Ectodermal cell (in vitro differentiated cells): ENCODE measurements around the gene DCLK2.
"Not testable (repeated sequence)": the region's sequence is repeated elsewhere in the genome, so short reads cannot be mapped to it uniquely, and the experiment has no call there.

Experiments used
- H3K27ac ChIP-seq: 2 replicates; pipeline ENCODE4 v1.7.0; 2013; ENCODE audit warnings: mild to moderate bottlenecking, low read depth, low read length; ENCODE audit not compliant: insufficient read depth, poor library complexity, severe bottlenecking
- H3K27me3 ChIP-seq: 2 replicates; pipeline ENCODE4 v1.7.0; 2013; ENCODE audit warnings: mild to moderate bottlenecking, low read length; ENCODE audit not compliant: insufficient read depth, control insufficient read depth, poor library complexity, severe bottlenecking
- H3K36me3 ChIP-seq: one replicate; pipeline ENCODE4 v1.7.0; 2013; ENCODE audit warnings: low read length; ENCODE audit not compliant: control insufficient read depth, insufficient read depth
- H3K4me1 ChIP-seq: one replicate; pipeline ENCODE4 v1.7.0; 2013; ENCODE audit warnings: low read length; ENCODE audit not compliant: control insufficient read depth, insufficient read depth
- H3K4me3 ChIP-seq: 2 replicates; pipeline ENCODE4 v1.7.0; 2013; ENCODE audit warnings: low read depth, low read length, control low read depth; ENCODE audit not compliant: insufficient read depth
- H3K9me3 ChIP-seq: 2 replicates; pipeline ENCODE4 v1.7.0; 2013; ENCODE audit warnings: mild to moderate bottlenecking, low read length, moderate library complexity; ENCODE audit not compliant: control insufficient read depth
- WGBS, 2 experiments: methylation state at CpG; one replicate each; pipeline ENCODE4 v1.1.7; 2013; ENCODE audit warnings: missing lambda C conversion rate in 2 of 2; 5-methylcytosine and 5-hydroxymethylcytosine counted together

DCLK2 gene

DNA sequence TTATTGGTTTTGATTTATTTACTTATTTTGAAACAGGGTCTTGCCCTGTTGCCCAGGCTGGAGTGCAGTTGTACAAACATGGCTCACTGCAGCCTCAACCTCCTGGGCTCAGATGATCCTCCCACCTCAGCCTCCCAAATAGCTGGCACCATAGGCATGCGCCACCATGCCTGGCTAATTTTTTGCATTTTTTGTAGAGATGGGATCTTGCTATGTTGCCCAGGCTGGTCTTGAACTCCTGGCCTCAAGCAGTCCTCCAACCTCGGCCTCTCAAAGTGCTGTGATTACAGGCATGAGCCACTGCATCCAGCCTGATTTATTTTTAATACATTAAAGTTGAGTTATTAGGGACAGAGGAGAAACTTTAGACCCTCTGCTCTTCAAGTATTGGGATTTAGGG lies 83.8 kb downstream of the DCLK2 start:
- 97% methylated on average over 2 of the region's 2 CpGs for WGBS, 2 experiments

GRCh38 chr4:150164055-150164454 lies 85.8 kb downstream of the DCLK2 start:
- no peaks in the 10 kb centered on the region for H3K9me3 ChIP-seq
- H3K36me3 ChIP-seq, result no peaks in the 10 kb centered on the region
- H3K4me1 ChIP-seq, result no peaks in the 10 kb centered on the region
- no peaks in the 10 kb centered on the region for H3K27me3 ChIP-seq
- no peak overlapping the region for H3K27ac ChIP-seq
- no peak overlapping the region for H3K4me3 ChIP-seq

More for the DNA sequence above, 83.8 kb downstream of the DCLK2 start:
- H3K9me3 ChIP-seq, H3K4me1 ChIP-seq, H3K27me3 ChIP-seq, H3K36me3 ChIP-seq, H3K27ac ChIP-seq, H3K4me3 ChIP-seq: not testable (repeated sequence)

DNA sequence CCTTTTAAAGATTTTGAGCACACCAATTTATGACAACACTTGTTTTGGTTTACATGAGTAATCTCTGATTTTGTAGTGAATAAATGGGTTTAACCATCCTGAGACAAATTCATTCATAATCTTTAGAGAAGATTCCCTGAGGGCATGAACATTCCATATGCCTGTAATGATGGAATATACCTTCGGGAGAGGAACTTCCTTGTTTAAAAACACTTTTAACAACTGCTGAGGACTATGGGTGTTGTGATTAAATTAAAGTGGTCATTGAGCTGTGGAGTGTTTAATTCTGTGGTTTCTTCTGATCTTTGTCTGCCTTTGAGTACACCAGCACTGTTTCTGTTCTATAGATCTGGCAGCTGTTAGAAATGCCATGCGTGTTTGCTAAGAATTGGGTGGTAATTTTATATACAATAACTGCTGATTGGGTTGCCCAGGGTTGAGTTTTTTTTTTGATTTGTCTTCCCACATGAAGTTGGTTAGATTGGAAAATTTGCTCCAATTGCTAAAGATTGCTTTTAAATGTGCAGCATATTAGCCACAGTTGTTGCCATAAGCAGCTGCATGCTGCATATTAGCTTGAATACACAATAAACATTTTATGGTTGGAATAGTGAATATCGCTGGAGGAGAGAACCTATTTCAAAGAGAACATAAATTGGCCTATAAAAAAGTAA lies 86.8 kb downstream of the DCLK2 start:
- WGBS, 2 experiments, result 98 to 100% methylated on average over 2 to 3 of the region's 3 CpGs
- H3K27me3 ChIP-seq, result no peaks in the 10 kb centered on the region
- no peaks in the 10 kb centered on the region for H3K36me3 ChIP-seq
- H3K27ac ChIP-seq, result no peak overlapping the region
- H3K4me3 ChIP-seq, result no peak overlapping the region
- H3K4me1 ChIP-seq, result no peaks in the 10 kb centered on the region
- H3K9me3 ChIP-seq, result no peaks in the 10 kb centered on the region

GRCh38 chr4:150167054-150167453 lies 88.8 kb downstream of the DCLK2 start:
- Histone ChIP-seq H3K9me3 (no peaks in the 10 kb centered on the region), H3K27ac (no peak overlapping the region), H3K27me3 (no peaks in the 10 kb centered on the region), H3K4me3 (no peak overlapping the region), H3K4me1 (no peaks in the 10 kb centered on the region), H3K36me3 (no peaks in the 10 kb centered on the region)
- 94 to 96% methylated on average over 2 of the region's 2 CpGs for WGBS, 2 experiments

- WGBS, 2 experiments, result 58 to 59% methylated on average over 1 of the region's 1 CpG
- no peaks in the 10 kb centered on the region for H3K9me3 ChIP-seq
- H3K4me3 ChIP-seq, result no peak overlapping the region
- no peaks in the 10 kb centered on the region for H3K36me3 ChIP-seq
- no peaks in the 10 kb centered on the region for H3K27me3 ChIP-seq
- H3K4me1 ChIP-seq, result peaks cover 16% of the 10 kb centered on the region
- peak overlapping the region; percentile 26 for H3K27ac ChIP-seq
Measured at GRCh38 chr4:150173432-150173861, 95.2 kb downstream of the DCLK2 start.

DNA sequence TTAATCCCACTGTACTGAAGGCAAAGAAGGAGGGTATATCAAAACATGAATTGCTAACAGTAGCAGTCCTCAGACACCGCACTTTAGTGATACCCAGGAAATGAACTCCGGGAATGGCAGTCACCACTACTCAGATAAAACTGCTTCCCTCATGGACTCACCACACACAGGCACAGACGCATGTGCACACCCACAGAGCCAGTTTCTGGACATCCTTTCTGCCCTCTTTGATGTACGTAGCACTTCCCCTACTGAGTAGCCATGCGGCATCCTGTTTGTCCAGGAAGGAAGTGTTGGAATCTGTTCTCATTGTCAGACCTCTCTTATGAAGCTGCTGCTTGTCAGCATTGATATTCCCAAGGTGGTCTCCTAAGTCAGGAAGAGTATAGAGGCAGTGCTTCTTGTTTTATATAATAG lies 95.7 kb downstream of the DCLK2 start:
- H3K4me3 ChIP-seq, result no peak overlapping the region
- H3K9me3 ChIP-seq, result no peaks in the 10 kb centered on the region
- H3K36me3 ChIP-seq, result no peaks in the 10 kb centered on the region
- H3K27me3 ChIP-seq, result no peaks in the 10 kb centered on the region
- peaks cover 16% of the 10 kb centered on the region for H3K4me1 ChIP-seq
- H3K27ac ChIP-seq, result no peak overlapping the region
- WGBS, 2 experiments, result 93 to 94% methylated on average over 5 of the region's 5 CpGs

DNA sequence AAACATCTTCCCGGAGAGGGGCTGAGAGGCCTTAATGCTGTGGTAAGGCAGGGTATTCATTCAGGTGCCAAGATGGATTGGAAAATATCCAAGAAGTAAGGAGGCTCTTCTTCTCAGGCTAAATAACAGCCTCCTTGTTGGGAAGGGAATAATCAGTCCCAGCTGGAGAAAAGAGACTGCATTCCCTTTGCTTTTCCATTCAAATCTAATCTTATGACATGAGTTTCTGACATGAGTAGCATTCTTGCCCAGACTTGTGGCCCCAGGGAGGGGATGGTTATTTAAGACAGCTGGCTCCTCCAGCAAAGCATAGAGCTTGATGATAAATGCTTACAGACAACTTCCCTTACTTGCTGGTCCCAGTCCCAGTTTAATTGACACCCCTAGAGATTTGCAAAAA lies 98.3 kb downstream of the DCLK2 start:
- no peaks in the 10 kb centered on the region for H3K27me3 ChIP-seq
- H3K9me3 ChIP-seq, result no peaks in the 10 kb centered on the region
- no peak overlapping the region for H3K27ac ChIP-seq
- no peak overlapping the region for H3K4me3 ChIP-seq
- peaks cover 16% of the 10 kb centered on the region for H3K4me1 ChIP-seq
- H3K36me3 ChIP-seq, result no peaks in the 10 kb centered on the region
- WGBS, 2 experiments, result 86 to 100% methylated on average over 1 of the region's 1 CpG

DNA sequence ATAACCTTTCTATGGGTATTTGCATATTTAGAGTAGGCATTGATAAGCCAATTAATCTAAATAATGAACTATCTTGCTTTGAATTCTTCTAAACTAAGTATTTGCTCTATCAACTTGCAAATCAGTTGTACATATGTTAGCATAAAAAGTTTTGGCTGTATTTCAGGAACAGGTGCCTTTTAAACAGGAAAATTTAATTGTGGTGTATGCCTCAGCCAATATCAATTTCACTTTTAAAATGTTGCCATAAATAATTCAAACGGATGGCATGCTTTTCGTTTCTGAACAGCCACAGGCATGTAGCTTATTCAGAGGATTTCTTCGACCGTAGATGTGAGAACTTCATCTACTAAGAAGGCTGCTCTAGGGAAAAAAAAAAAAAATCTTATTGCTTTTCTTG lies 99.9 kb downstream of the DCLK2 start:
- peaks cover 15% of the 10 kb centered on the region for H3K4me1 ChIP-seq

DNA sequence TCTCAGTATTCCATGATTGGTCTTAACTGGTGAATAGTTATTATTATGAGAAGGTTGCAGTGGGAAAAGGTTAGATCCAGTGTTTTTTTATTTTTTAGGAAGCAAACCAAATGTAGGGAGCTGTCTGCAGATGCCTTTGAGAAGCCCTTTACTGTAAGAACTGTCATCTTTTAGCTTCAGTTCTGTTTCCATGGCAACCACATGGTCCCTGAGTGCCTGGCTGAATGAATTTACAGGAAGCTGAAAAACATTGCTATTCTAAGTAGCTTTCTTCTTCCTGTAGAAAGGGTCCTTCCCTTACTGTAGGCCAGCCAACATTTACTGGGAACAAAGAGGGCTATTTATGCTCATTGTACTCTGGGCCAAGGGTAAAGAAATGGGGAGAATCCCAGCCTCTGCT lies 103.3 kb downstream of the DCLK2 start:
- peaks cover 3% of the 10 kb centered on the region for H3K4me1 ChIP-seq
- H3K27ac ChIP-seq, result no peak overlapping the region
- H3K27me3 ChIP-seq, result no peaks in the 10 kb centered on the region
- no peaks in the 10 kb centered on the region for H3K9me3 ChIP-seq
- no peak overlapping the region for H3K4me3 ChIP-seq
- H3K36me3 ChIP-seq, result no peaks in the 10 kb centered on the region

More for the DNA sequence above, 99.9 kb downstream of the DCLK2 start:
- Histone ChIP-seq H3K9me3 (no peaks in the 10 kb centered on the region), H3K27me3 (no peaks in the 10 kb centered on the region), H3K36me3 (no peaks in the 10 kb centered on the region), H3K4me3 (no peak overlapping the region), H3K27ac (no peak overlapping the region)
- 97 to 100% methylated on average over 4 of the region's 4 CpGs for WGBS, 2 experiments

DNA sequence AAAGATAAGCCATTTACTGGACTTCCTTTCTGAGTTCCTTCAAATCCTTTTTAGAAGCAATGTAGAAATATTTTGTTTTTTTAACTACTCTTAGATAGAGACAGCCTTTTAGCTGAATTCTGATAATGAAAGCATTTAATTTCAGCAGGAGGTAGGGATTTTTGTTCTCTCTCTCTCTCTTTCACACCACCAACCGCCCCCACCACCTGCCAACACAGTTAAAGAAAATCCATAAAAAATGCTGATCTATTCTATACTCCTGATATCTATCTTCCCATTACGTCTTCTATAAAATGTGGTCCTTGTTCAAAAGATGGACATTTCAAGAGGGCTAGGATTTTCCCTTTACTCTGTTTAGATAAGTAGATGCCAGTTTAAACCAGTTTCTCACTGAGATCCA lies 104.5 kb downstream of the DCLK2 start:
- no peaks in the 10 kb centered on the region for H3K36me3 ChIP-seq
- no peak overlapping the region for H3K27ac ChIP-seq
- WGBS, 2 experiments, result 79 to 92% methylated on average over 2 of the region's 2 CpGs
- no peak overlapping the region for H3K4me3 ChIP-seq
- no peaks in the 10 kb centered on the region for H3K27me3 ChIP-seq
- H3K9me3 ChIP-seq, result no peaks in the 10 kb centered on the region
- H3K4me1 ChIP-seq, result no peaks in the 10 kb centered on the region

DNA sequence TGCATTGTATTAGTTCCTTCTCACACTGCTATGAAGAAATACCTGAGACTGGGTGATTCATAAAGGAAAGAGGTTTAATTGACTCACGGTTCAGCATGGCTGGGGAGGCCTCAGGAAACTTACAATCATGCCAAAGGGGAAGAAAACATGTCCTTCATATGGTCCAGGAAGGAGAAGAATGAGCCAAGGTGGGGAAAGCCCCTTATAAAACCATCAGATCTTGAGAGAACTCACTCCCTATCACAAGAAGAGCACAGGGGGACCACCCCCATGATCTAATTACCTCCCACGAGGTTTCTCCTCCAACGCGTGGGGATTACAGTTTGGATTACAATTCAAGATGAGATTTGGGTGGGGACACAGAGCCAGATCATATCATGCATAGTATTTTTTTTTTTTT lies 106.8 kb downstream of the DCLK2 start:
- 95 to 96% methylated on average over 4 of the region's 4 CpGs for whole genome bisulfite sequencing, 2 experiments
- not testable (repeated sequence) for H3K4me1 ChIP-seq, H3K4me3 ChIP-seq, H3K27ac ChIP-seq, H3K27me3 ChIP-seq, H3K9me3 ChIP-seq, H3K36me3 ChIP-seq
